ENCODE measurements around the gene CCDC27. TPM values are rescaled to one million over a fixed set of nuclear protein-coding genes. Genes with fewer than 3 reads are reported as not detected.

The CCDC27 gene
- total and polyA plus RNA-seq, 2 of the 8 experiments (the other 6 are each of a cell fraction or from before 2014, with no cell fraction given): 0.15 TPM; not detected in 1

GRCh38 chr1:3821004-3821403 lies 68.8 kb downstream of the CCDC27 start:
- no peak overlapping the region for H2AFZ ChIP-seq (ENCODE audit: low read length)
- H2BK120ac ChIP-seq (replicated peaks; ENCODE audit: low read depth, low read length): no peak overlapping the region
- H3K9me3 ChIP-seq (ENCODE audit: insufficient read depth in 2 of 2, low read depth in 1 of 2, low read length in 1 of 2): no peaks in the 10 kb centered on the region
- no peak overlapping the region for H2BK12ac ChIP-seq (ENCODE audit: low read depth, low read length)
- H4K91ac ChIP-seq (replicated peaks; ENCODE audit: insufficient read length, low read length): no peak overlapping the region
- no peak overlapping the region for H3K14ac ChIP-seq (ENCODE audit: insufficient read length)
- no peak overlapping the region for H2AK5ac ChIP-seq (ENCODE audit: low read depth, low read length)
- no peaks in the 10 kb centered on the region for H3K27me3 ChIP-seq (replicated peaks in 1 of 4; ENCODE audit: control insufficient read depth in 3 of 4, extremely low read depth in 1 of 4, insufficient read depth in 3 of 4, low read length in 3 of 4)
- ChIA-PET POLR2A (ENCODE audit: partially characterized antibody) (interaction anchor here (0.9 to 1.5 kb wide), 3 partner anchors 11 to 28 kb away, joined by 3 to 4 read pairs (median 3); no protein-coding TSS in a partner anchor), CTCF (ENCODE audit: partially characterized antibody) (interaction anchor here (0.6 to 1.8 kb wide), 6 partner anchors 10 to 85 kb away, joined by 3 to 8 read pairs (median 3); no protein-coding TSS in a partner anchor)
- H2BK20ac ChIP-seq (ENCODE audit: low read length): no peak overlapping the region
- no peak overlapping the region for H3K4me2 ChIP-seq (ENCODE audit: insufficient read depth in 1 of 2, low read depth in 2 of 2, low read length in 2 of 2)
- no peak overlapping the region for H3K4ac ChIP-seq (replicated peaks; ENCODE audit: insufficient read length, low read depth, low read length)
- H3K56ac ChIP-seq (replicated peaks; ENCODE audit: insufficient read length, low read depth, low read length): no peak overlapping the region
- no peaks in the 10 kb centered on the region for H3K79me2 ChIP-seq (ENCODE audit: control insufficient read depth in 1 of 2, insufficient read depth in 2 of 2, low read length in 2 of 2)
- no peak overlapping the region for H3K18ac ChIP-seq (ENCODE audit: extremely low read depth, low read length)
- H3K27ac ChIP-seq (ENCODE audit: low read depth, low read length): no peak overlapping the region
- H3K23ac ChIP-seq (ENCODE audit: insufficient read length): no peak overlapping the region
- H3K4me1 ChIP-seq (replicated peaks in 1 of 4; ENCODE audit: control insufficient read depth in 3 of 4, insufficient read depth in 4 of 4, low read length in 3 of 4): no peaks in the 10 kb centered on the region; a peak in 1 of 7 replicates
- H3K79me1 ChIP-seq (ENCODE audit: low read depth, low read length): no peaks in the 10 kb centered on the region
- H2BK5ac ChIP-seq (ENCODE audit: low read depth, low read length): no peak overlapping the region
- H4K8ac ChIP-seq (ENCODE audit: extremely low read depth, insufficient read depth, low read length): no peak overlapping the region
- DNase-seq (ENCODE audit: low read depth in 1 of 2, low spot score in 2 of 2) (no peak), FAIRE-seq (no peak)
- WGBS, 2 experiments (ENCODE audit: extremely low coverage in 1 of 2, insufficient coverage in 1 of 2, insufficient read length in 1 of 2, insufficient replicate concordance in 2 of 2, low coverage in 1 of 2, low lambda C conversion rate in 2 of 2, missing lambda C conversion rate in 1 of 2): 89% methylated on average over 6 of the region's 6 CpGs; no CpG with 5 or more reads in 1 of the 2 experiments
- H3K4me3 ChIP-seq (ENCODE audit: extremely low read depth in 1 of 4, insufficient read depth in 2 of 4, low read depth in 3 of 4, low read length in 4 of 4): no peak overlapping the region
- no peak overlapping the region for H4K5ac ChIP-seq (ENCODE audit: insufficient read length, low read depth, low read length)
- no peak overlapping the region for H3K9ac ChIP-seq (replicated peaks in 1 of 4; ENCODE audit: extremely low read depth in 1 of 4, low read depth in 3 of 4, low read length in 3 of 4)
- no peak overlapping the region for H2BK15ac ChIP-seq (ENCODE audit: low read length)
- peaks cover 1 to 10% of the 10 kb centered on the region in 2 experiments for H4K20me1 ChIP-seq (replicated peaks in 1 of 2; ENCODE audit: control insufficient read depth in 1 of 2, insufficient read depth in 2 of 2, low read length in 2 of 2)
- H3K23me2 ChIP-seq (ENCODE audit: low read depth, low read length): no peaks in the 10 kb centered on the region
- peaks cover 0 to 4% (median 0%) of the 10 kb centered on the region in 4 experiments; a peak in 3 of 8 replicates for H3K36me3 ChIP-seq (ENCODE audit: control insufficient read depth in 2 of 4, insufficient read depth in 4 of 4, low read length in 3 of 4)
- TF ChIP-seq SP4 (IDR thresholded peaks at IDR 0.05; ENCODE audit: low read length): no peak
- no peak for TF ChIP-seq POLR2AphosphoS5 (IDR thresholded peaks at IDR 0.05; ENCODE audit: low read depth, low read length)
- TF ChIP-seq RNF2 (IDR thresholded peaks at IDR 0.05; ENCODE audit: borderline replicate concordance, low read depth, low read length, missing control alignments, poor library complexity, severe bottlenecking): no peak
- no peak for TF ChIP-seq GTF2F1 (IDR thresholded peaks at IDR 0.05; ENCODE audit: borderline replicate concordance, low read depth, low read length)
- no peak for TF ChIP-seq CBX8 (IDR thresholded peaks at IDR 0.05; ENCODE audit: borderline replicate concordance, low read depth, low read length)
- no peak for TF ChIP-seq BACH1 (IDR thresholded peaks at IDR 0.05; ENCODE audit: low read length)

Data from H1 (cell line).